HEK293 (cell line): Measurements from ENCODE around the gene RIMS4.

Experiments
- CTCF ChIA-PET: fragments of 350-600 bp; formaldehyde crosslinking; extraction: SDS; loops from one replicate; lab custom pipeline; 2021; ENCODE audit warnings: antibody characterized with exemption; lab: Yijun Ruan, JAX
- POLR2A ChIA-PET: fragments of 300-600 bp; formaldehyde crosslinking; extraction: SDS; loops from one replicate; lab custom pipeline; 2020; ENCODE audit warnings: antibody characterized with exemption, inconsistent platforms; lab: Yijun Ruan, JAX
- H3K27ac ChIP-seq: fragments of 200-500 bp; sonication (Bioruptor generic); 2 replicates; pipeline ENCODE4 v1.5.1; 2014; ENCODE audit warnings: low read depth, low read length, control low read depth, inconsistent platforms; ENCODE audit errors: extremely low read depth
- H3K36me3 ChIP-seq, 2 experiments: fragments of 200-500 bp in 1 of 2; sonication (Bioruptor generic) in 1 of 2; 1 replicate in 1 of 2; 2 replicates in 1 of 2; pipeline ENCODE4 v1.5.1; 2014 to 2017; ENCODE audit warnings: inconsistent platforms in 2 of 2, low read length in 2 of 2; ENCODE audit not compliant: control insufficient read depth in 2 of 2, insufficient read depth in 1 of 2
- H3K4me1 ChIP-seq: fragments of 200-500 bp; sonication (Bioruptor generic); 2 replicates; pipeline ENCODE4 v1.5.1; 2014; ENCODE audit warnings: mild to moderate bottlenecking, low read length, inconsistent platforms; ENCODE audit not compliant: control insufficient read depth, insufficient read depth
- H3K4me3 ChIP-seq: 2 replicates; pipeline ENCODE4 v1.5.1; 2011; ENCODE audit warnings: low read depth, mild to moderate bottlenecking, control low read depth, low read length, moderate library complexity
- H3K9me3 ChIP-seq: fragments of 200-500 bp; sonication (Bioruptor generic); 2 replicates; pipeline ENCODE4 v1.5.1; 2014; ENCODE audit warnings: low read depth, low read length, inconsistent platforms; ENCODE audit not compliant: control insufficient read depth, insufficient read depth
- KLF9 ChIP-seq: fragments of 450-650 bp; formaldehyde crosslinking; IDR thresholded peaks from 2 replicates; pipeline ENCODE4 v1.5.1; 2016; ENCODE audit warnings: missing biosample characterization, missing genetic modification characterization, low read depth
- OSR2 ChIP-seq: fragments of 450-650 bp; formaldehyde crosslinking; IDR thresholded peaks from 2 replicates; pipeline ENCODE4 v1.5.1; 2016; ENCODE audit warnings: missing biosample characterization, missing genetic modification characterization
- PRDM4 ChIP-seq: fragments of 450-650 bp; formaldehyde crosslinking; IDR thresholded peaks from 2 replicates; pipeline ENCODE4 v1.5.1; 2017; ENCODE audit warnings: missing biosample characterization, missing genetic modification characterization
- TCF7L2 ChIP-seq: IDR thresholded peaks from 2 replicates; pipeline ENCODE4 v1.6.1; 2011; ENCODE audit warnings: low read depth, mild to moderate bottlenecking, inconsistent platforms, low read length, moderate library complexity, borderline replicate concordance
- TSHZ1 ChIP-seq: fragments of 450-650 bp; formaldehyde crosslinking; IDR thresholded peaks from 2 replicates; pipeline ENCODE4 v1.5.1; 2016; ENCODE audit warnings: missing biosample characterization, missing genetic modification characterization, borderline replicate concordance
- ZBTB1 ChIP-seq: fragments of 450-650 bp; formaldehyde crosslinking; IDR thresholded peaks from 2 replicates; pipeline ENCODE4 v1.5.1; 2016; ENCODE audit warnings: missing biosample characterization, missing genetic modification characterization
- ZBTB48 ChIP-seq: fragments of 450-650 bp; formaldehyde crosslinking; IDR thresholded peaks from 2 replicates; pipeline ENCODE4 v1.5.1; 2016; ENCODE audit warnings: missing biosample characterization, missing genetic modification characterization
- ZNF132 ChIP-seq: fragments of 450-650 bp; formaldehyde crosslinking; IDR thresholded peaks from 2 replicates; pipeline ENCODE4 v1.5.1; 2017; ENCODE audit warnings: missing biosample characterization, missing genetic modification characterization, borderline replicate concordance
- ZNF138 ChIP-seq: fragments of 450-650 bp; formaldehyde crosslinking; IDR thresholded peaks from 2 replicates; pipeline ENCODE4 v1.5.1; 2016; ENCODE audit warnings: missing biosample characterization, missing genetic modification characterization, borderline replicate concordance
- ZNF174 ChIP-seq: fragments of 450-650 bp; formaldehyde crosslinking; IDR thresholded peaks from 2 replicates; pipeline ENCODE4 v1.5.0; 2017; ENCODE audit warnings: missing biosample characterization, mild to moderate bottlenecking, missing genetic modification characterization
- ZNF19 ChIP-seq: fragments of 450-650 bp; formaldehyde crosslinking; IDR thresholded peaks from 2 replicates; pipeline ENCODE4; 2016; ENCODE audit warnings: missing biosample characterization, missing genetic modification characterization, low read depth
- ZNF211 ChIP-seq: fragments of 450-650 bp; formaldehyde crosslinking; IDR thresholded peaks from 2 replicates; pipeline ENCODE4 v1.5.1; 2016; ENCODE audit warnings: low read depth, missing biosample characterization, missing genetic modification characterization
- ZNF214 ChIP-seq: fragments of 450-650 bp; formaldehyde crosslinking; IDR thresholded peaks from 2 replicates; pipeline ENCODE4 v1.5.1; 2017; ENCODE audit warnings: missing biosample characterization, mild to moderate bottlenecking, missing genetic modification characterization, borderline replicate concordance
- ZNF423 ChIP-seq: fragments of 450-650 bp; formaldehyde crosslinking; IDR thresholded peaks from 2 replicates; pipeline ENCODE4 v1.5.1; 2016; ENCODE audit warnings: missing biosample characterization, missing genetic modification characterization
- ZNF514 ChIP-seq: fragments of 450-650 bp; formaldehyde crosslinking; IDR thresholded peaks from 2 replicates; pipeline ENCODE4 v1.5.1; 2016; ENCODE audit warnings: missing biosample characterization, missing genetic modification characterization
- ZNF623 ChIP-seq: fragments of 450-650 bp; formaldehyde crosslinking; IDR thresholded peaks from 2 replicates; pipeline ENCODE4 v1.5.1; 2016; ENCODE audit warnings: missing biosample characterization, missing genetic modification characterization
- ZNF658 ChIP-seq: fragments of 450-650 bp; formaldehyde crosslinking; IDR thresholded peaks from 2 replicates; pipeline ENCODE4; 2016; ENCODE audit warnings: missing biosample characterization, missing genetic modification characterization
- ZNF677 ChIP-seq: fragments of 450-650 bp; IDR thresholded peaks from 2 replicates; pipeline ENCODE4 v1.5.0; 2018; ENCODE audit warnings: missing biosample characterization, mild to moderate bottlenecking, missing genetic modification characterization, moderate library complexity
- ZNF777 ChIP-seq: fragments of 450-650 bp; formaldehyde crosslinking; IDR thresholded peaks from 2 replicates; pipeline ENCODE4 v1.5.1; 2017; ENCODE audit warnings: missing biosample characterization, missing genetic modification characterization, borderline replicate concordance
- TF ChIP-seq, protein P1 (sequence below): fragments of 450-650 bp; formaldehyde crosslinking; IDR thresholded peaks from 2 replicates; pipeline ENCODE4 v1.5.1; 2016; ENCODE audit warnings: missing biosample characterization, missing genetic modification characterization
- TF ChIP-seq, protein P2 (sequence below): fragments of 450-650 bp; formaldehyde crosslinking; IDR thresholded peaks from 2 replicates; pipeline ENCODE4 v1.5.1; 2016; ENCODE audit warnings: missing biosample characterization, missing genetic modification characterization
- TF ChIP-seq, protein P3 (sequence below): fragments of 450-650 bp; formaldehyde crosslinking; IDR thresholded peaks from 2 replicates; pipeline ENCODE4 v1.5.1; 2016; ENCODE audit warnings: missing biosample characterization, missing genetic modification characterization, low read depth

The RIMS4 gene

GRCh38 chr20:44838521-44838920 is 28.2 kb upstream of the RIMS4 start:
- POLR2A ChIA-PET: no interaction called here
- H3K36me3 ChIP-seq: no peaks in the 10 kb centered on the region
- H3K9me3 ChIP-seq: no peaks in the 10 kb centered on the region
- TF ChIP-seq ZNF658 (no peak), KLF9 (tag by site-specific recombination) (no peak), PRDM4 (tag by site-specific recombination) (no peak), ZNF138 (no peak), ZNF514 (no peak), ZBTB48 (tag by site-specific recombination) (no peak), OSR2 (no peak), ZBTB1 (tag by site-specific recombination) (no peak), TSHZ1 (tag by site-specific recombination) (no peak), ZNF132 (no peak), TCF7L2 (no peak)
- TF ChIP-seq, protein P1, sequence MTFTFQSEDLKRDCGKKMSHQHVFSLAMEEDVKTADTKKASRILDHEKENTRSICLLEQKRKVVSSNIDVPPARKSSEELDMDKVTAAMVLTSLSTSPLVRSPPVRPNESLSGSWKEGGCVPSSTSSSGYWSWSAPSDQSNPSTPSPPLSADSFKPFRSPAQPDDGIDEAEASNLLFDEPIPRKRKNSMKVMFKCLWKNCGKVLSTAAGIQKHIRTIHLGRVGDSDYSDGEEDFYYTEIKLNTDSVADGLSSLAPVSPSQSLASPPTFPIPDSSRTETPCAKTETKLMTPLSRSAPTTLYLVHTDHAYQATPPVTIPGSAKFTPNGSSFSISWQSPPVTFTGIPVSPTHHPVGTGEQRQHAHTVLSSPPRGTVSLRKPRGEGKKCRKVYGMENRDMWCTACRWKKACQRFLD (tag by site-specific recombination): no peak
- TF ChIP-seq, protein P2, sequence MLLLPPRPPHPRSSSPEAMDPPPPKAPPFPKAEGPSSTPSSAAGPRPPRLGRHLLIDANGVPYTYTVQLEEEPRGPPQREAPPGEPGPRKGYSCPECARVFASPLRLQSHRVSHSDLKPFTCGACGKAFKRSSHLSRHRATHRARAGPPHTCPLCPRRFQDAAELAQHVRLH (tag by site-specific recombination): no peak
- TF ChIP-seq, protein P3, sequence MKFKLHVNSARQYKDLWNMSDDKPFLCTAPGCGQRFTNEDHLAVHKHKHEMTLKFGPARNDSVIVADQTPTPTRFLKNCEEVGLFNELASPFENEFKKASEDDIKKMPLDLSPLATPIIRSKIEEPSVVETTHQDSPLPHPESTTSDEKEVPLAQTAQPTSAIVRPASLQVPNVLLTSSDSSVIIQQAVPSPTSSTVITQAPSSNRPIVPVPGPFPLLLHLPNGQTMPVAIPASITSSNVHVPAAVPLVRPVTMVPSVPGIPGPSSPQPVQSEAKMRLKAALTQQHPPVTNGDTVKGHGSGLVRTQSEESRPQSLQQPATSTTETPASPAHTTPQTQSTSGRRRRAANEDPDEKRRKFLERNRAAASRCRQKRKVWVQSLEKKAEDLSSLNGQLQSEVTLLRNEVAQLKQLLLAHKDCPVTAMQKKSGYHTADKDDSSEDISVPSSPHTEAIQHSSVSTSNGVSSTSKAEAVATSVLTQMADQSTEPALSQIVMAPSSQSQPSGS (tag by site-specific recombination): no peak
- no peak overlapping the region for H3K27ac ChIP-seq
- CTCF ChIA-PET: interaction anchor here (1.1 kb wide), 1 partner anchor 154 kb away, joined by 4 read pairs; no protein-coding TSS in a partner anchor
- no peak overlapping the region for H3K4me3 ChIP-seq
- no peaks in the 10 kb centered on the region for H3K4me1 ChIP-seq

DNA sequence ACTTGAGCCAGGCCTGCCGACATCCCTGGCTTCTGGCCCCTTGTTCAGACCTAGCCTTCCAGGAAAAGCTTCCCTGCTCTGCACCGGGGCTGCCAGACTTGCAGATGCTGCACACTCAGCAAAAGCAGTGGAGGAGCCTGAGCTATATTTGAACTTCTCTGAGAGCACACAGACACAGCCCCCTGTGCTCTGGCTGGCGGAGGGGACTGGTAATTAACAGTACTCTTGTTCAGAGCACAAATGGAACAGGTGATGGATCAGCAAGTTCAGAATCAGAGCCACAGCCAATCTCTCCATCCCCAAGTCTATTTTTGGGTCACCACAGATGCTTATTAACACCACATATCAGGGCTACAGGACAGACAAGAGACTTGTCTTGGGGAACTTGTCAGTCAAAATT is 27.6 kb upstream of the RIMS4 start:
- no peaks in the 10 kb centered on the region for H3K9me3 ChIP-seq
- no peaks in the 10 kb centered on the region for H3K36me3 ChIP-seq
- no peak overlapping the region for H3K27ac ChIP-seq
- H3K4me3 ChIP-seq: no peak overlapping the region
- TF ChIP-seq ZNF19 (tag by site-specific recombination) (no peak), ZNF174 (tag by site-specific recombination) (no peak), ZNF423 (tag by site-specific recombination) (no peak), ZNF623 (tag by site-specific recombination) (no peak), PRDM4 (tag by site-specific recombination) (no peak), ZNF777 (tag by site-specific recombination) (no peak), ZNF214 (tag by site-specific recombination) (no peak), ZNF211 (tag by site-specific recombination) (no peak), ZNF677 (tag by site-specific recombination) (no peak)
- no peaks in the 10 kb centered on the region for H3K4me1 ChIP-seq
- CTCF ChIA-PET: no interaction called here
- POLR2A ChIA-PET: no interaction called here
